ENCODE results near the gene NOSTRIN. TPM values are rescaled to one million over a fixed set of nuclear protein-coding genes. Genes with fewer than 3 reads are reported as not detected.
"Not testable (repeated sequence)": the region's sequence is repeated elsewhere in the genome, so short reads cannot be mapped to it uniquely, and the experiment has no call there.

Gene NOSTRIN
- total and polyA plus RNA-seq, 7 donors, result 3.7 to 8.1 (median 5.3) TPM

- intact Hi-C loops (cut with DNase I), result loop anchor here (1.0 to 2.0 kb wide), 2 partner anchors 412 to 413 kb away; no protein-coding TSS in a partner anchor
- peak; percentile 60 for TF ChIP-seq CTCF (IDR thresholded peaks at IDR 0.05)
- H3K27me3 ChIP-seq (ENCODE audit: insufficient read depth in 3 of 3, low read length in 2 of 3), result no peaks in the 10 kb centered on the region
- H3K36me3 ChIP-seq (ENCODE audit: insufficient read depth in 1 of 2, low read depth in 1 of 2), result no peaks in the 10 kb centered on the region
- H3K27ac ChIP-seq, result no peak overlapping the region
- H3K4me1 ChIP-seq, result peaks cover 6% of the 10 kb centered on the region
- H3K9me3 ChIP-seq, result no peaks in the 10 kb centered on the region
- H3K4me3 ChIP-seq, result no peak overlapping the region
- WGBS, 3 donors, result 26 to 38% (median 26%) methylated on average over 3 of the region's 3 CpGs
- DNase-seq (no peak), ATAC-seq (peak; percentile 76 to 91 (median 84))
Observed at GRCh38 chr2:168758970-168759820, 43.2 kb upstream of the NOSTRIN start.

GRCh38 chr2:168765401-168765800 is 37.0 kb upstream of the NOSTRIN start:
- no peak for TF ChIP-seq CTCF (IDR thresholded peaks at IDR 0.05)
- peaks cover 0 to 12% of the 10 kb centered on the region in 2 donors for H3K36me3 ChIP-seq (ENCODE audit: insufficient read depth in 1 of 2, low read depth in 1 of 2)
- H3K4me1 ChIP-seq, result no peaks in the 10 kb centered on the region
- no peak overlapping the region for H3K4me3 ChIP-seq
- H3K27me3 ChIP-seq (ENCODE audit: insufficient read depth in 3 of 3, low read length in 2 of 3), result no peaks in the 10 kb centered on the region
- ATAC-seq, result no peak
- no peak overlapping the region for H3K27ac ChIP-seq
- H3K9me3 ChIP-seq, result no peaks in the 10 kb centered on the region
- intact Hi-C loops (cut with DNase I), result no loop called here
- WGBS, 3 donors, result 74 to 78% (median 75%) methylated on average over 1 of the region's 1 CpG
- no peak for DNase-seq

- intact Hi-C loops (cut with DNase I), result no loop called here
- Histone ChIP-seq H3K4me1 (no peaks in the 10 kb centered on the region), H3K9me3 (no peaks in the 10 kb centered on the region), H3K27ac (no peak overlapping the region), H3K36me3 (ENCODE audit: insufficient read depth in 1 of 2, low read depth in 1 of 2) (peaks cover 0 to 12% of the 10 kb centered on the region in 2 donors), H3K4me3 (no peak overlapping the region), H3K27me3 (ENCODE audit: insufficient read depth in 3 of 3, low read length in 2 of 3) (no peaks in the 10 kb centered on the region)
- peak in 1 of 4 donors; percentile 46 for ATAC-seq
- 70 to 80% (median 80%) methylated on average over 2 of the region's 2 CpGs for WGBS, 3 donors
- no peak for DNase-seq
- no peak for TF ChIP-seq CTCF (IDR thresholded peaks at IDR 0.05)
Observed at GRCh38 chr2:168766600-168766999, 35.8 kb upstream of the NOSTRIN start.

GRCh38 chr2:168767258-168767657 is 35.2 kb upstream of the NOSTRIN start:
- DNase-seq, result no peak
- Histone ChIP-seq H3K27ac (no peak overlapping the region), H3K4me1 (no peaks in the 10 kb centered on the region), H3K4me3 (no peak overlapping the region), H3K36me3 (ENCODE audit: insufficient read depth in 1 of 2, low read depth in 1 of 2) (peaks cover 0 to 12% of the 10 kb centered on the region in 2 donors), H3K9me3 (no peaks in the 10 kb centered on the region), H3K27me3 (ENCODE audit: insufficient read depth in 3 of 3, low read length in 2 of 3) (no peaks in the 10 kb centered on the region)
- WGBS, 3 donors, result 25 to 40% (median 29%) methylated on average over 1 of the region's 1 CpG
- intact Hi-C loops (cut with DNase I), result no loop called here
- no peak for ATAC-seq
- TF ChIP-seq CTCF (IDR thresholded peaks at IDR 0.05), result no peak

- H3K27ac ChIP-seq; H3K4me3 ChIP-seq; H3K9me3 ChIP-seq; ATAC-seq; DNase-seq; intact Hi-C loops (cut with DNase I); H3K4me1 ChIP-seq; H3K27me3 ChIP-seq (ENCODE audit: insufficient read depth in 3 of 3, low read length in 2 of 3): not testable (repeated sequence)
- H3K36me3 ChIP-seq (ENCODE audit: insufficient read depth in 1 of 2, low read depth in 1 of 2), result peaks cover 0 to 12% of the 10 kb centered on the region in 2 donors
- WGBS, 3 donors, result 95 to 97% (median 96%) methylated on average over 6 of the region's 6 CpGs
Observed at GRCh38 chr2:168768357-168768756, 34.1 kb upstream of the NOSTRIN start.
